Endothelial cell of umbilical vein (primary cell): ENCODE measurements around the gene MEGF11. TPM values are rescaled to one million over a fixed set of nuclear protein-coding genes. Genes with fewer than 3 reads are reported as not detected.

Source experiments
- BruUV-seq: library from RNA; stranded (reverse); fragments of 400-500 nt; replicated peaks from 2 replicates; lab custom pipeline; 2021; lab: Mats Ljungman, UMichigan
- CTCF ChIA-PET: fragments of 300-600, 350-600 bp; sonication (Branson Sonifier 250); formaldehyde crosslinking; loops from one replicate; lab custom pipeline; 2021; ENCODE audit warnings: antibody characterized with exemption, inconsistent platforms; lab: Charles Lee
- POLR2A ChIA-PET: fragments of 300-600, 350-600 bp; sonication (Branson Sonifier 250); formaldehyde crosslinking; loops from one replicate; lab custom pipeline; 2021; ENCODE audit warnings: antibody characterized with exemption, inconsistent platforms; lab: Charles Lee
- DNase-seq: peaks from one replicate; pipeline ENCODE4 v3.0.0-alpha.2; 2011; ENCODE audit warnings: low read depth, low spot score
- FAIRE-seq: peaks from 2 replicates; lab custom pipeline; 2011; peaks lifted over from hg19 to GRCh38; lab: Jason Lieb, UNC
- H2AFZ ChIP-seq: 2 replicates; pipeline ENCODE4 v1.6.0; 2012; ENCODE audit warnings: low read depth, low read length, control low read depth, inconsistent platforms
- H3K27ac ChIP-seq: 2 replicates; pipeline ENCODE4 v1.5.1; 2011; ENCODE audit warnings: low read depth, mild to moderate bottlenecking, control low read depth, low read length, moderate library complexity; ENCODE audit not compliant: insufficient read depth
- H3K27me3 ChIP-seq, 2 experiments: 2 replicates each; pipeline versions ENCODE4 v1.6.0 to v1.6.1; 2011; ENCODE audit warnings: low read length in 2 of 2, mixed read lengths in 1 of 2; ENCODE audit not compliant: control insufficient read depth in 2 of 2, insufficient read depth in 2 of 2
- H3K36me3 ChIP-seq, 2 experiments: 2 replicates in 1 of 2; 3 replicates in 1 of 2; pipeline ENCODE4 v1.5.1; 2011; ENCODE audit warnings: low read length in 2 of 2, mild to moderate bottlenecking in 1 of 2, moderate library complexity in 1 of 2; ENCODE audit not compliant: control insufficient read depth in 2 of 2, insufficient read depth in 2 of 2; ENCODE audit errors: extremely low read depth in 1 of 2
- H3K4me1 ChIP-seq: 3 replicates; pipeline ENCODE4 v1.5.1; 2011; ENCODE audit warnings: mild to moderate bottlenecking, low read length; ENCODE audit not compliant: control insufficient read depth, insufficient read depth; ENCODE audit errors: extremely low read depth
- H3K4me2 ChIP-seq: 2 replicates; pipeline ENCODE4 v1.6.1; 2011; ENCODE audit warnings: low read length, control low read depth, mixed read lengths; ENCODE audit not compliant: insufficient read depth
- H3K4me3 ChIP-seq, 3 experiments: fragments of 200-600 bp in 1 of 3; sonication (generic), shearing (Covaris generic) in 1 of 3; replicated peaks in 1 of 3; 2 replicates each; pipeline ENCODE4 v1.5.1; 2011 to 2016; ENCODE audit warnings: control low read depth in 3 of 3, low read length in 3 of 3, mild to moderate bottlenecking in 2 of 3, inconsistent platforms in 1 of 3, low read depth in 1 of 3, moderate library complexity in 1 of 3; ENCODE audit not compliant: insufficient read depth in 1 of 3
- H3K79me2 ChIP-seq: 2 replicates; pipeline ENCODE4 v1.6.0; 2012; ENCODE audit warnings: low read length, inconsistent platforms; ENCODE audit not compliant: control insufficient read depth, insufficient read depth
- H3K9ac ChIP-seq: replicated peaks from 2 replicates; pipeline ENCODE3; 2011; ENCODE audit warnings: low read length, control low read depth; ENCODE audit not compliant: insufficient read depth; ENCODE audit errors: extremely low read depth
- H3K9me1 ChIP-seq: replicated peaks from 3 replicates; pipeline ENCODE4 v1.6.0; 2011; ENCODE audit warnings: mild to moderate bottlenecking, low read length; ENCODE audit not compliant: control insufficient read depth, insufficient read depth; ENCODE audit errors: extremely low read depth
- H3K9me3 ChIP-seq: replicated peaks from 2 replicates; pipeline ENCODE4 v1.5.1; 2012; ENCODE audit warnings: low read length, inconsistent platforms; ENCODE audit not compliant: control insufficient read depth, insufficient read depth
- H4K20me1 ChIP-seq: replicated peaks from 2 replicates; pipeline ENCODE3; 2011; ENCODE audit warnings: mild to moderate bottlenecking, low read length; ENCODE audit not compliant: control insufficient read depth, insufficient read depth; ENCODE audit errors: extremely low read depth
- CTCF ChIP-seq, 2 donors: IDR thresholded peaks; 1 replicate in 1 of 2; 2 replicates in 1 of 2; pipeline ENCODE4 v1.5.1; 2011; ENCODE audit warnings: low read length in 2 of 2, mild to moderate bottlenecking in 2 of 2, moderate library complexity in 2 of 2, control low read depth in 1 of 2, inconsistent platforms in 1 of 2, low read depth in 1 of 2; ENCODE audit not compliant: insufficient read depth in 1 of 2; ENCODE audit errors: extremely low read depth in 1 of 2
- EZH2 ChIP-seq: IDR thresholded peaks from 2 replicates; pipeline ENCODE4 v1.6.1; 2012; ENCODE audit warnings: borderline replicate concordance, low read depth, mild to moderate bottlenecking, moderate library complexity, low read length, inconsistent platforms; ENCODE audit not compliant: severe bottlenecking
- FOS ChIP-seq: IDR thresholded peaks from 2 replicates; pipeline ENCODE4 v1.6.1; 2011; ENCODE audit warnings: mild to moderate bottlenecking, low read length, moderate library complexity, borderline replicate concordance; ENCODE audit not compliant: insufficient read depth
- GATA2 ChIP-seq: IDR thresholded peaks from 2 replicates; pipeline ENCODE4 v1.7.0; 2011; ENCODE audit warnings: low read depth, mild to moderate bottlenecking, moderate library complexity, mixed read lengths, low read length; ENCODE audit not compliant: insufficient read length, insufficient read depth
- JUN ChIP-seq: IDR thresholded peaks from 2 replicates; pipeline ENCODE4 v1.6.1; 2011; ENCODE audit warnings: borderline replicate concordance, low read depth; ENCODE audit not compliant: insufficient read length, insufficient read depth
- MAX ChIP-seq: IDR thresholded peaks from 2 replicates; pipeline ENCODE4 v1.6.1; 2011; ENCODE audit not compliant: insufficient read depth, insufficient read length
- MYC ChIP-seq: IDR thresholded peaks from one replicate; pipeline ENCODE4 v1.6.1; 2011; ENCODE audit warnings: mild to moderate bottlenecking, low read depth, low read length
- POLR2A ChIP-seq: IDR thresholded peaks from 2 replicates; pipeline ENCODE4 v1.6.1; 2012; ENCODE audit warnings: low read depth, mild to moderate bottlenecking, control low read depth, low read length
- POLR2AphosphoS5 ChIP-seq: IDR thresholded peaks from 2 replicates; pipeline ENCODE4 v1.6.1; 2012; ENCODE audit warnings: low read depth, mild to moderate bottlenecking, control low read depth, low read length, moderate library complexity; ENCODE audit not compliant: insufficient read depth
- dilution Hi-C: fragments of 300-500 bp; cut with MboI; formaldehyde crosslinking; loops from one replicate; pipeline ENCODE4 v1.15.0; 2019; ENCODE audit warnings: low sequenced_read_pairs; ENCODE audit not compliant: extremely low pct_ligation_motif_present
- intact Hi-C: fragments of 100-400 bp; cut with micrococcal nuclease; formaldehyde crosslinking; loops from one replicate; pipeline ENCODE4 v1.10.0; 2022
- polyA plus RNA-seq, 4 experiments: library from polyadenylated mRNA; depleted of rRNA in 3 of 4; stranded (reverse) in 3 of 4; unstranded in 1 of 4; fragments of >200 nt; gene quantifications; 2 replicates each; pipeline versions ENCODE4 v1.2.1 to v1.2.3, GENCODE V29; 2011 to 2012; ENCODE audit warnings: missing spikeins in 1 of 4
- total RNA-seq: library from RNA; stranded (reverse); gene quantifications from 2 replicates; pipeline ENCODE4 v1.2.3, GENCODE V29; 2021

The MEGF11 gene
- total and polyA plus RNA-seq, 2 donors (not counting 3 experiments of a cell fraction or from before 2014, with no cell fraction given) = not detected

- DNase-seq (no peak), FAIRE-seq (no peak)
- Histone ChIP-seq H3K9ac (no peak overlapping the region), H3K79me2 (no peaks in the 10 kb centered on the region), H3K4me3 (no peak overlapping the region), H3K4me1 (no peaks in the 10 kb centered on the region), H3K9me3 (no peaks in the 10 kb centered on the region), H2AFZ (no peak overlapping the region), H3K4me2 (no peak overlapping the region), H3K9me1 (no peaks in the 10 kb centered on the region), H3K36me3 (no peaks in the 10 kb centered on the region), H3K27me3 (peaks cover 2 to 9% of the 10 kb centered on the region in 2 experiments), H4K20me1 (no peaks in the 10 kb centered on the region), H3K27ac (no peak overlapping the region)
- POLR2A ChIA-PET = no interaction called here
- intact Hi-C loops = no loop called here
- dilution Hi-C loops = no loop called here
- CTCF ChIA-PET = interaction anchor here (0.5 kb wide), 1 partner anchor 131 kb away, joined by 5 read pairs; no protein-coding TSS in a partner anchor
- BruUV-seq = no TSS peak
- no peak for TF ChIP-seq JUN
- TF ChIP-seq POLR2AphosphoS5 = no peak
- no peak for TF ChIP-seq FOS
- no peak for TF ChIP-seq GATA2
- TF ChIP-seq EZH2 = no peak
- TF ChIP-seq CTCF (IDR thresholded peaks at IDR 0.05; ENCODE audit: extremely low read depth in 1 of 2, insufficient read depth in 1 of 2, low read depth in 1 of 2, low read length in 2 of 2) = no peak
- TF ChIP-seq MAX = no peak
- TF ChIP-seq POLR2A = no peak
- no peak for TF ChIP-seq MYC
Measured at GRCh38 chr15:66234798-66235197, 18.8 kb downstream of the MEGF11 start.
